H9 (cell line): Measurements from ENCODE around the gene LRRC52. TPM values are rescaled to one million over a fixed set of nuclear protein-coding genes. Genes with fewer than 3 reads are reported as not detected.
A peak's percentile ranks its signal among the peaks of the same experiment; 100 is the strongest.
"Not testable (repeated sequence)": the region's sequence is repeated elsewhere in the genome, so short reads cannot be mapped to it uniquely, and the experiment has no call there.

Experiments
- DNase-seq: peaks from one replicate; pipeline ENCODE4 v3.0.0-alpha.2; 2017
- H2AFZ ChIP-seq: one replicate; pipeline ENCODE4 v1.6.1; 2013; ENCODE audit warnings: mild to moderate bottlenecking, low read length, control low read depth, moderate library complexity
- H2AK5ac ChIP-seq: 2 replicates; pipeline ENCODE4 v1.6.1; 2013; ENCODE audit warnings: low read length, control low read depth, mixed read lengths; ENCODE audit not compliant: insufficient read length
- H2BK120ac ChIP-seq: one replicate; pipeline ENCODE4 v1.6.1; 2013; ENCODE audit warnings: low read depth, mild to moderate bottlenecking, low read length, control low read depth, inconsistent platforms; ENCODE audit not compliant: poor library complexity, severe bottlenecking
- H2BK12ac ChIP-seq: 2 replicates; pipeline ENCODE4 v1.6.1; 2013; ENCODE audit warnings: low read length, control low read depth, mixed read lengths, low read depth; ENCODE audit not compliant: insufficient read length
- H2BK15ac ChIP-seq: 2 replicates; pipeline ENCODE4 v1.6.1; 2013; ENCODE audit warnings: low read depth, low read length, control low read depth
- H2BK20ac ChIP-seq: one replicate; pipeline ENCODE4 v1.6.1; 2013; ENCODE audit warnings: low read depth, mild to moderate bottlenecking, low read length, control low read depth, inconsistent platforms; ENCODE audit not compliant: poor library complexity, severe bottlenecking
- H2BK5ac ChIP-seq: 2 replicates; pipeline ENCODE4 v1.6.1; 2013; ENCODE audit warnings: low read length, control low read depth, mixed read lengths; ENCODE audit not compliant: insufficient read length
- H3K14ac ChIP-seq: 2 replicates; pipeline ENCODE4 v1.6.1; 2013; ENCODE audit warnings: low read length, control low read depth; ENCODE audit not compliant: insufficient read depth
- H3K18ac ChIP-seq: 2 replicates; pipeline ENCODE4 v1.6.1; 2013; ENCODE audit warnings: low read depth, mild to moderate bottlenecking, mixed read lengths, low read length, control low read depth; ENCODE audit not compliant: insufficient read length
- H3K23ac ChIP-seq: 2 replicates; pipeline ENCODE4 v1.6.1; 2013; ENCODE audit warnings: low read length, control low read depth, mixed read lengths, low read depth; ENCODE audit not compliant: insufficient read length
- H3K23me2 ChIP-seq: 2 replicates; pipeline ENCODE4 v1.6.1; 2013; ENCODE audit warnings: low read depth, mild to moderate bottlenecking, mixed read lengths, low read length, control low read depth; ENCODE audit not compliant: insufficient read length, poor library complexity, severe bottlenecking
- H3K27ac ChIP-seq: 2 replicates; pipeline ENCODE4 v1.5.1; 2013; ENCODE audit warnings: low read length, control low read depth, mixed read lengths, low read depth; ENCODE audit not compliant: insufficient read length
- H3K27me3 ChIP-seq: 2 replicates; pipeline ENCODE4 v1.6.1; 2013; ENCODE audit warnings: low read length, control low read depth, inconsistent platforms; ENCODE audit not compliant: insufficient read depth
- H3K4ac ChIP-seq: 2 replicates; pipeline ENCODE4 v1.6.1; 2013; ENCODE audit warnings: low read depth, mild to moderate bottlenecking, control low read depth, inconsistent platforms, low read length, moderate library complexity
- H3K4me1 ChIP-seq: 2 replicates; pipeline ENCODE4 v1.6.1; 2013; ENCODE audit warnings: low read length, control low read depth, inconsistent platforms; ENCODE audit not compliant: insufficient read depth
- H3K4me2 ChIP-seq: 2 replicates; pipeline ENCODE4 v1.6.1; 2013; ENCODE audit warnings: low read length, control low read depth, mixed read lengths; ENCODE audit not compliant: insufficient read length, insufficient read depth
- H3K56ac ChIP-seq: 2 replicates; pipeline ENCODE4 v1.6.1; 2013; ENCODE audit warnings: low read depth, mild to moderate bottlenecking, mixed read lengths, low read length, control low read depth; ENCODE audit not compliant: insufficient read length
- H3K79me1 ChIP-seq: 2 replicates; pipeline ENCODE4 v1.6.1; 2013; ENCODE audit warnings: low read depth, mild to moderate bottlenecking, moderate library complexity, low read length, control low read depth, inconsistent platforms; ENCODE audit not compliant: insufficient read depth, poor library complexity, severe bottlenecking
- H3K79me2 ChIP-seq: 2 replicates; pipeline ENCODE4 v1.6.1; 2013; ENCODE audit warnings: low read length, control low read depth, inconsistent platforms; ENCODE audit not compliant: insufficient read depth
- H3K9ac ChIP-seq: 2 replicates; pipeline ENCODE4 v1.6.1; 2013; ENCODE audit warnings: low read length, control low read depth, mixed read lengths; ENCODE audit not compliant: insufficient read length; ENCODE audit errors: extremely low read depth
- H3K9me3 ChIP-seq: one replicate; pipeline ENCODE4 v1.6.1; 2013; ENCODE audit warnings: low read depth, low read length, inconsistent platforms; ENCODE audit not compliant: control insufficient read depth
- H3T11ph ChIP-seq: one replicate; pipeline ENCODE4 v1.6.1; 2013; ENCODE audit warnings: mild to moderate bottlenecking, low read length, control low read depth, inconsistent platforms
- H4K20me1 ChIP-seq: one replicate; pipeline ENCODE4 v1.6.1; 2013; ENCODE audit not compliant: control insufficient read depth, insufficient read length, insufficient read depth
- H4K5ac ChIP-seq: 2 replicates; pipeline ENCODE4 v1.6.1; 2013; ENCODE audit warnings: low read depth, mild to moderate bottlenecking, mixed read lengths, low read length, control low read depth; ENCODE audit not compliant: insufficient read length
- H4K8ac ChIP-seq: replicated peaks from 2 replicates; pipeline ENCODE4 v1.6.1; 2013; ENCODE audit warnings: low read length, control low read depth, mixed read lengths, low read depth; ENCODE audit not compliant: insufficient read length
- H4K91ac ChIP-seq: 2 replicates; pipeline ENCODE4 v1.6.1; 2013; ENCODE audit warnings: low read depth, mild to moderate bottlenecking, moderate library complexity, mixed read lengths, low read length, control low read depth; ENCODE audit not compliant: insufficient read length
- H3K27ac Mint-ChIP-seq, 3 experiments: 2 replicates in 2 of 3; 3 replicates in 1 of 3; pipeline ENCODE4 v1.8.0; 2020 to 2021; ENCODE audit warnings: mixed read lengths in 3 of 3, mild to moderate bottlenecking in 1 of 3, moderate library complexity in 1 of 3
- H3K27me3 Mint-ChIP-seq: 2 replicates; pipeline ENCODE4 v1.8.0; 2021; ENCODE audit warnings: low read depth, mild to moderate bottlenecking, moderate library complexity, mixed read lengths
- H3K36me3 Mint-ChIP-seq, 3 experiments: 2 replicates in 2 of 3; 3 replicates in 1 of 3; pipeline ENCODE4 v1.8.0; 2020 to 2021; ENCODE audit warnings: low read depth in 3 of 3, mixed read lengths in 3 of 3; ENCODE audit not compliant: insufficient read depth in 1 of 3
- H3K4me1 Mint-ChIP-seq, 2 experiments: 2 replicates each; pipeline ENCODE4 v1.8.0; 2020; ENCODE audit warnings: mixed read lengths in 2 of 2
- H3K4me3 Mint-ChIP-seq, 2 experiments: 2 replicates in 1 of 2; 3 replicates in 1 of 2; pipeline ENCODE4 v1.8.0; 2020 to 2021; ENCODE audit warnings: mild to moderate bottlenecking in 2 of 2, mixed read lengths in 2 of 2, moderate library complexity in 1 of 2
- H3K9me3 Mint-ChIP-seq, 2 experiments: 2 replicates in 1 of 2; 3 replicates in 1 of 2; pipeline ENCODE4 v1.8.0; 2020; ENCODE audit warnings: mild to moderate bottlenecking in 2 of 2, mixed read lengths in 2 of 2, moderate library complexity in 1 of 2
- CTCF ChIP-seq: fragments of 200-600 bp; sonication (generic); conservative IDR thresholded peaks from 3 replicates; pipeline ENCODE4 v1.8.0; 2021; ENCODE audit warnings: antibody characterized with exemption, mild to moderate bottlenecking
- WGBS: extraction: QIAGEN DNeasy Blood & Tissue Kit; methylation state at CpG from one replicate; pipeline ENCODE4 v1.1.7; 2013; ENCODE audit warnings: missing lambda C conversion rate, low lambda C conversion rate, mixed read lengths; ENCODE audit not compliant: insufficient read length; ENCODE audit errors: extremely low coverage; 5-methylcytosine and 5-hydroxymethylcytosine counted together
- total RNA-seq: library from RNA; stranded (reverse); gene quantifications from 2 replicates; pipeline ENCODE4 v1.2.1, GENCODE V29; 2021

Gene LRRC52
- total RNA-seq, 1 experiment from 2014 or later, result not detected

DNA sequence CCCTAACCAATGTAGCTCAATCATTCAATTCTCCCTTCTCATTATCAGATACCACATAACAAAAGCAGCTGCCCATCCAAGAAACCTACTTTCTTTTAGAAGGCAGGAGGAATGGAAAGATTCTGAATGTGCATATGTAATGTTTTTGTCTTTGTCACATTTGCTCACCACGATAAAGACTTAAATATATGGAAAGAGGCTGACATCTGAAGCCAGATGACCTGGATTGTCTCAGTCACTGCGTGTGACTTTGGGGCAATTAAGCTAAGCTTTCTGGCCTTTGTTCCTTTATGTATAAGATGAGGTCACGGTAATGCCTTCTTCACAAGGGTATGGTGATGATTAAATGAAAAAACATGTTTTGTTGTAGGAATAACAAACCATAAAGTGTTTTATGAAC is 42.6 kb downstream of the LRRC52 start:
- Histone ChIP-seq H2BK12ac (no peak overlapping the region), H3K23me2 (no peaks in the 10 kb centered on the region), H3K14ac (no peak overlapping the region), H2AFZ (no peak overlapping the region), H3K79me1 (no peaks in the 10 kb centered on the region), H4K5ac (no peak overlapping the region), H4K91ac (no peak overlapping the region), H3K9me3 (no peaks in the 10 kb centered on the region), H3K27ac (no peak overlapping the region), H2BK20ac (no peak overlapping the region), H3K18ac (no peak overlapping the region), H3T11ph (no peak overlapping the region), H3K4me2 (no peak overlapping the region), H3K4ac (no peak overlapping the region), H4K20me1 (no peaks in the 10 kb centered on the region), H3K23ac (no peak overlapping the region), H4K8ac (no peak overlapping the region), H3K27me3 (no peaks in the 10 kb centered on the region), H2BK15ac (no peak overlapping the region), H2BK5ac (no peak overlapping the region), H2AK5ac (no peak overlapping the region), H3K4me1 (no peaks in the 10 kb centered on the region; the same call in 1 of the 2 replicates), H3K56ac (no peak overlapping the region), H3K79me2 (no peaks in the 10 kb centered on the region), H3K9ac (no peak overlapping the region), H2BK120ac (no peak overlapping the region)
- H3K27me3 Mint-ChIP-seq, result peaks cover 8% of the 10 kb centered on the region; the same call in 1 of the 2 replicates
- H3K9me3 Mint-ChIP-seq, result no peaks in the 10 kb centered on the region
- no peaks in the 10 kb centered on the region for H3K36me3 Mint-ChIP-seq
- no CpG with 5 or more reads among the region's 3 CpGs for WGBS
- no peak overlapping the region for H3K4me3 Mint-ChIP-seq
- TF ChIP-seq CTCF, result no peak
- peak overlapping the region in 1 of 3 experiments; percentile 8; a peak in 1 of 7 replicates for H3K27ac Mint-ChIP-seq
- no peak for DNase-seq
- peaks cover 6 to 15% of the 10 kb centered on the region in 2 experiments for H3K4me1 Mint-ChIP-seq

DNA sequence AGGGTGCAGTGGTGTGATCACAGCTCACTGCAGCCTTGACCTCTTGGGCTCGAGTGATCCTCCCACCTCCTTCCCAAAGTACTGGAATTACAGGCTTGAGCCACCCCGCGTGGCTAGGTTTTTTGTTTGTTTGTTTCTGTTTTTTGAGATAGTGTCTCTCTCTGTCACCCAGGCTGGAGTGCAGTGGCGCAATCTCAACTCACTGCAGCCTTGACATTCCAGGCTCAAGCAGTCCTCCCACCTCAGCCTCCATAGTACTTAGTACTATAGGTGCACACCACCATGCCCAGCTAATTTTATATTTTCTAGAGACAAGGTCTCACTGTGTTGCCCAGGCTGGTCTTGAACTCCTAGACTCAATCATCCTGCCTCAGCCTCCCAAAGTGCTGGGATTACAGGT is 47.6 kb downstream of the LRRC52 start:
- not testable (repeated sequence) for H2BK20ac ChIP-seq, H3K4me1 ChIP-seq, H3K23me2 ChIP-seq, H3K4me1 Mint-ChIP-seq, H2AFZ ChIP-seq, H2BK120ac ChIP-seq, H3K4me3 Mint-ChIP-seq, H2BK15ac ChIP-seq, H3K27ac ChIP-seq, H3K4ac ChIP-seq, H3K79me1 ChIP-seq, H3K4me2 ChIP-seq, H4K8ac ChIP-seq, H4K5ac ChIP-seq, H3K9ac ChIP-seq, H4K91ac ChIP-seq, H2AK5ac ChIP-seq, H2BK12ac ChIP-seq, H3K27me3 ChIP-seq, H4K20me1 ChIP-seq, H3K27ac Mint-ChIP-seq, H3K9me3 ChIP-seq, H3K18ac ChIP-seq, H3K14ac ChIP-seq, H3K23ac ChIP-seq, H3K79me2 ChIP-seq, H3K9me3 Mint-ChIP-seq, H3K36me3 Mint-ChIP-seq, H3K56ac ChIP-seq, H3K27me3 Mint-ChIP-seq, H3T11ph ChIP-seq, H2BK5ac ChIP-seq, DNase-seq
- WGBS, result no CpG with 5 or more reads among the region's 4 CpGs
